Measurements from ENCODE around the gene MRGPRF. TPM values are rescaled to one million over a fixed set of nuclear protein-coding genes. Genes with fewer than 3 reads are reported as not detected.

The MRGPRF gene
- total RNA-seq, 4 donors from 2014 or later, result 17.9 to 119 (median 43.6) TPM

GRCh38 chr11:69006816-69007215, 6.2 kb downstream of the MRGPRF start:
- peaks cover 17% of the 10 kb centered on the region for H3K27me3 ChIP-seq
- H3K4me1 ChIP-seq, result peaks cover 48 to 78% (median 50%) of the 10 kb centered on the region in 4 donors
- intact Hi-C loops (cut with DNase I; ENCODE audit: low total_unique reads) (loop anchor here (5.0 kb wide), 1 partner anchor 80 kb away; no protein-coding TSS in a partner anchor), in situ Hi-C loops (cut with MboI; ENCODE audit: low pct_ligation_motif_present in 1 of 4, low pct_unique_long_range_greater_than_20kb in 1 of 4, low sequenced_read_pairs in 3 of 4) (no loop called here)
- DNase-seq, result no peak
- H3K36me3 ChIP-seq, result no peaks in the 10 kb centered on the region
- H3K4me3 ChIP-seq, result no peak overlapping the region
- WGBS, 2 donors (ENCODE audit: low coverage in 1 of 2), result 86 to 100% methylated on average over 2 to 12 of the region's 12 CpGs
- no peaks in the 10 kb centered on the region for H3K9me3 ChIP-seq
- TF ChIP-seq EP300 (IDR thresholded peaks at IDR 0.05; ENCODE audit: low read depth) (no peak), POLR2AphosphoS5 (IDR thresholded peaks at IDR 0.05) (no peak), CTCF (IDR thresholded peaks at IDR 0.05) (no peak), POLR2A (IDR thresholded peaks at IDR 0.05) (no peak)
- H3K27ac ChIP-seq, result peak overlapping the region; percentile 87 to 98 (median 94)

GRCh38 chr11:69005631-69006368, 7.2 kb downstream of the MRGPRF start:
- in situ Hi-C loops (cut with MboI; ENCODE audit: low pct_ligation_motif_present in 1 of 4, low pct_unique_long_range_greater_than_20kb in 1 of 4, low sequenced_read_pairs in 3 of 4) (no loop called here), intact Hi-C loops (cut with DNase I; ENCODE audit: low total_unique reads) (loop anchor here (5.0 kb wide), 1 partner anchor 78 kb away; no protein-coding TSS in a partner anchor)
- WGBS, 2 donors (ENCODE audit: low coverage in 1 of 2), result 80% methylated on average over 46 of the region's 48 CpGs; no CpG with 5 or more reads in 1 of the 2 donors
- Histone ChIP-seq H3K4me3 (no peak overlapping the region), H3K27me3 (peaks cover 7% of the 10 kb centered on the region), H3K4me1 (peaks cover 50 to 80% (median 56%) of the 10 kb centered on the region in 4 donors), H3K9me3 (no peaks in the 10 kb centered on the region), H3K36me3 (no peaks in the 10 kb centered on the region), H3K27ac (peak overlapping the region; percentile 87 to 98 (median 94))
- TF ChIP-seq CTCF (IDR thresholded peaks at IDR 0.05) (no peak), POLR2AphosphoS5 (IDR thresholded peaks at IDR 0.05) (no peak), EP300 (IDR thresholded peaks at IDR 0.05; ENCODE audit: low read depth) (no peak), POLR2A (IDR thresholded peaks at IDR 0.05) (no peak)
- no peak for DNase-seq

GRCh38 chr11:69005183-69005630, 7.8 kb downstream of the MRGPRF start:
- Histone ChIP-seq H3K4me1 (peaks cover 47 to 74% (median 56%) of the 10 kb centered on the region in 4 donors), H3K9me3 (no peaks in the 10 kb centered on the region), H3K36me3 (no peaks in the 10 kb centered on the region), H3K27ac (peak overlapping the region; percentile 87 to 98 (median 94)), H3K27me3 (peaks cover under 1% of the 10 kb centered on the region), H3K4me3 (no peak overlapping the region)
- no peak for DNase-seq
- TF ChIP-seq EP300 (IDR thresholded peaks at IDR 0.05; ENCODE audit: low read depth) (no peak), CTCF (IDR thresholded peaks at IDR 0.05) (no peak), POLR2AphosphoS5 (IDR thresholded peaks at IDR 0.05) (no peak), POLR2A (IDR thresholded peaks at IDR 0.05) (no peak)
- in situ Hi-C loops (cut with MboI; ENCODE audit: low pct_ligation_motif_present in 1 of 4, low pct_unique_long_range_greater_than_20kb in 1 of 4, low sequenced_read_pairs in 3 of 4), result no loop called here
- 65 to 86% methylated on average over 4 to 22 of the region's 27 CpGs for WGBS, 2 donors (ENCODE audit: low coverage in 1 of 2)
- intact Hi-C loops (cut with DNase I; ENCODE audit: low total_unique reads), result loop anchor here (5.0 kb wide), 1 partner anchor 78 kb away; no protein-coding TSS in a partner anchor

GRCh38 chr11:69004411-69005182, 8.4 kb downstream of the MRGPRF start:
- H3K4me3 ChIP-seq, result no peak overlapping the region
- no peaks in the 10 kb centered on the region for H3K36me3 ChIP-seq
- peaks cover 44 to 71% (median 58%) of the 10 kb centered on the region in 4 donors for H3K4me1 ChIP-seq
- H3K27ac ChIP-seq, result peak overlapping the region; percentile 87 to 98 (median 94)
- WGBS, 2 donors (ENCODE audit: low coverage in 1 of 2), result 78% methylated on average over 13 of the region's 13 CpGs; no CpG with 5 or more reads in 1 of the 2 donors
- in situ Hi-C loops (cut with MboI; ENCODE audit: low pct_ligation_motif_present in 1 of 4, low pct_unique_long_range_greater_than_20kb in 1 of 4, low sequenced_read_pairs in 3 of 4) (no loop called here), intact Hi-C loops (cut with DNase I; ENCODE audit: low total_unique reads) (loop anchor here (5.0 kb wide), 2 partner anchors 57 to 77 kb away; no protein-coding TSS in a partner anchor)
- H3K27me3 ChIP-seq, result no peaks in the 10 kb centered on the region
- no peak for DNase-seq
- TF ChIP-seq CTCF (IDR thresholded peaks at IDR 0.05) (no peak), POLR2AphosphoS5 (IDR thresholded peaks at IDR 0.05) (no peak), EP300 (IDR thresholded peaks at IDR 0.05; ENCODE audit: low read depth) (no peak), POLR2A (IDR thresholded peaks at IDR 0.05) (no peak)
- H3K9me3 ChIP-seq, result no peaks in the 10 kb centered on the region
